Heart right ventricle (tissue), 16 donors: ENCODE data around the gene NLRP1. TPM values are rescaled to one million over a fixed set of nuclear protein-coding genes. Genes with fewer than 3 reads are reported as not detected.

ENCODE experiments used
- ATAC-seq, 8 donors: fragments of 200-7000 bp; cut with Tn5 transposase; one replicate each; pipeline ENCODE4 v1.9.1; 2020; ENCODE audit warnings: mild to moderate bottlenecking in 8 of 8, moderate library complexity in 8 of 8, moderate number of reproducible peaks in 1 of 8
- DNase-seq, 2 donors: peaks; one replicate each; pipeline ENCODE4 v3.0.0-alpha.2; 2020
- H3K27ac ChIP-seq, 10 donors: fragments of 200-600 bp; sonication (generic) in 2 of 10; one replicate each; pipeline versions ENCODE4 v1.5.0 to v1.8.0; 2020 to 2022; ENCODE audit warnings: mild to moderate bottlenecking in 3 of 10
- H3K27me3 ChIP-seq, 7 donors: fragments of 200-600 bp; one replicate each; pipeline ENCODE4 v1.8.0; 2021 to 2022; ENCODE audit warnings: mild to moderate bottlenecking in 2 of 7
- H3K36me3 ChIP-seq, 9 donors: fragments of 200-600 bp; sonication (generic) in 1 of 9; one replicate each; pipeline versions ENCODE4 v1.5.0 to v1.8.0; 2020 to 2022; ENCODE audit warnings: mild to moderate bottlenecking in 2 of 9
- H3K4me1 ChIP-seq, 9 donors: fragments of 200-600 bp; sonication (generic) in 1 of 9; one replicate each; pipeline versions ENCODE4 v1.5.0 to v1.8.0; 2020 to 2022; ENCODE audit warnings: mild to moderate bottlenecking in 4 of 9
- H3K4me3 ChIP-seq, 10 donors: fragments of 200-600 bp; sonication (generic) in 2 of 10; one replicate each; pipeline versions ENCODE4 v1.5.0 to v1.8.0; 2020 to 2022; ENCODE audit warnings: mild to moderate bottlenecking in 7 of 10, moderate library complexity in 2 of 10
- H3K9me3 ChIP-seq, 11 donors: fragments of 200-600 bp in 10 of 11; sonication (generic) in 2 of 11; one replicate each; pipeline versions ENCODE4 v1.5.0 to v1.8.0; 2013 to 2022; ENCODE audit warnings: mild to moderate bottlenecking in 2 of 11, control low read depth in 1 of 11, moderate library complexity in 1 of 11
- CTCF ChIP-seq, 9 donors: fragments of 200-600 bp; sonication (generic) in 2 of 9; IDR thresholded peaks; one replicate each; pipeline versions ENCODE4 v1.5.0 to v1.8.0; 2021 to 2022; ENCODE audit warnings: antibody characterized with exemption in 9 of 9, mild to moderate bottlenecking in 5 of 9, moderate library complexity in 1 of 9
- WGBS, 2 donors: extraction: QIAGEN DNeasy Blood & Tissue Kit; methylation state at CpG; one replicate each; pipeline ENCODE4 v1.1.7; 2013; ENCODE audit warnings: inconsistent platforms in 1 of 2; 5-methylcytosine and 5-hydroxymethylcytosine counted together
- intact Hi-C, 10 donors: fragments of 100-400 bp; cut with DNase I; formaldehyde crosslinking; loops; one replicate each; pipeline versions ENCODE4 v1.11.1 to v1.14.2; 2022
- polyA plus RNA-seq, 2 donors: library from polyadenylated mRNA; stranded (reverse); fragments of 200-250 nt; gene quantifications; one replicate each; pipeline ENCODE4 v1.2.3, GENCODE V29; 2013
- total RNA-seq, 10 donors: library from RNA; stranded (reverse); fragmentation: NEBNext Ultra II Directional in 3 of 10; extraction: Animal tissue kit (Norgen Biotek cat#: 25700) in 3 of 10; gene quantifications; one replicate each; pipeline versions ENCODE4 v1.2.1 to v1.2.4, GENCODE V29; 2021 to 2023
- donor health status: Arrhythmogenic right ventricular cardiomyopathy.
- donor health status: ischemic (EF 13 %, LVEDD 7.1; RV severe dilation, severe dysfunction).
- donor health status: healthy with polysubstance abuse.
- donor health status: DM: no; HTN: yes; CAD: no.
- donor health status: DM: no; HTN: no; CAD: no.
- donor health status: ischemic (EF 25% LVEDD 6.9; RV normal size, moderate dysfunction).
- donor health status: ischemic (EF 25% LVEDD 5.7; RV mildly dilated, moderate dysfunction).
- donor health status: healthy.
- donor health status: DM: yes; HTN: yes; CAD: no.
- donor health status: Ischemic cardiomyopathy.
- donor health status: ischemic (EF 35%, LVEDD 5.7; RV mildly dilated, moderate dysfunction).
- donor health status: nonischemic (EF 11% LVEDD 7.7; RV severe dilation, severe dysfunction).
- donor health status: DM: yes; HTN: yes; CAD: no.
- donor health status: PGD.
- donor health status: ischemic (EF 29% LVEDD 5.4; RV normal size, mild dysfunction).
- donor health status: nonischemic (EF 23%, LVEDD 6.1; RV moderate dilation, normal function).

NLRP1 gene
- total and polyA plus RNA-seq, 12 donors, result 4.9 to 34.3 (median 7.6) TPM

GRCh38 chr17:5514976-5515375 lies 69.3 kb downstream of the NLRP1 start:
- no peak for DNase-seq
- intact Hi-C loops, result no loop called here
- no peak overlapping the region for H3K4me3 ChIP-seq
- no peak for TF ChIP-seq CTCF (IDR thresholded peaks at IDR 0.05)
- no peaks in the 10 kb centered on the region for H3K9me3 ChIP-seq
- ATAC-seq, result no peak
- peaks cover 0 to 68% (median 7%) of the 10 kb centered on the region in 9 donors for H3K36me3 ChIP-seq
- no peak overlapping the region for H3K27ac ChIP-seq
- no peaks in the 10 kb centered on the region for H3K4me1 ChIP-seq
- 94% methylated on average over 10 of the region's 10 CpGs for WGBS, 2 donors
- no peaks in the 10 kb centered on the region for H3K27me3 ChIP-seq

- Histone ChIP-seq H3K9me3 (no peaks in the 10 kb centered on the region), H3K36me3 (peaks cover 0 to 68% (median 7%) of the 10 kb centered on the region in 9 donors), H3K27me3 (no peaks in the 10 kb centered on the region), H3K4me1 (no peaks in the 10 kb centered on the region), H3K4me3 (no peak overlapping the region), H3K27ac (no peak overlapping the region)
- ATAC-seq (no peak), DNase-seq (no peak)
- no peak for TF ChIP-seq CTCF (IDR thresholded peaks at IDR 0.05)
- 62 to 68% methylated on average over 7 of the region's 7 CpGs for WGBS, 2 donors
- intact Hi-C loops, result no loop called here
Observed at GRCh38 chr17:5513628-5514027, 70.7 kb downstream of the NLRP1 start.

- Histone ChIP-seq H3K36me3 (peaks cover 0 to 65% (median 0%) of the 10 kb centered on the region in 9 donors), H3K27ac (no peak overlapping the region), H3K4me3 (no peak overlapping the region), H3K9me3 (no peaks in the 10 kb centered on the region), H3K27me3 (no peaks in the 10 kb centered on the region), H3K4me1 (no peaks in the 10 kb centered on the region)
- ATAC-seq (no peak), DNase-seq (no peak)
- WGBS, 2 donors, result 45 to 63% methylated on average over 17 of the region's 17 CpGs
- intact Hi-C loops, result no loop called here
- TF ChIP-seq CTCF (IDR thresholded peaks at IDR 0.05), result no peak
Observed at GRCh38 chr17:5511401-5512225, 72.7 kb downstream of the NLRP1 start.

- intact Hi-C loops, result no loop called here
- 89% methylated on average over 8 of the region's 8 CpGs for WGBS, 2 donors
- ATAC-seq, result no peak
Observed at GRCh38 chr17:5510771-5511170, 73.5 kb downstream of the NLRP1 start.

More at GRCh38 chr17:5510771-5511170, 73.5 kb downstream of the NLRP1 start:
- no peak for TF ChIP-seq CTCF (IDR thresholded peaks at IDR 0.05)
- DNase-seq, result no peak
- Histone ChIP-seq H3K27me3 (no peaks in the 10 kb centered on the region), H3K4me1 (no peaks in the 10 kb centered on the region), H3K36me3 (peaks cover 0 to 59% (median 0%) of the 10 kb centered on the region in 9 donors), H3K9me3 (no peaks in the 10 kb centered on the region), H3K27ac (no peak overlapping the region), H3K4me3 (no peak overlapping the region)
